Epithelial cell of proximal tubule (primary cell): ENCODE data around the gene PPP4R1. TPM values are rescaled to one million over a fixed set of nuclear protein-coding genes. Genes with fewer than 3 reads are reported as not detected.

Experiments
- DNase-seq: peaks from one replicate; pipeline ENCODE4 v3.0.0-alpha.2; 2011; ENCODE audit warnings: low read depth
- H3K4me3 ChIP-seq: 2 replicates; pipeline ENCODE4 v1.5.1; 2011; ENCODE audit warnings: low read depth, mild to moderate bottlenecking, low read length
- total RNA-seq: library from RNA; depleted of rRNA; stranded (reverse); fragments of >200 nt; gene quantifications from 2 replicates; pipeline ENCODE4 v1.2.3, GENCODE V29; 2015
- TF ChIP-seq, protein P1 (sequence below): conservative IDR thresholded peaks from 2 replicates; pipeline ENCODE4 v1.5.1; 2012; ENCODE audit warnings: low read depth, mild to moderate bottlenecking, low read length

The PPP4R1 gene
- total RNA-seq, 1 donor from 2014 or later = 82.0 TPM

DNA sequence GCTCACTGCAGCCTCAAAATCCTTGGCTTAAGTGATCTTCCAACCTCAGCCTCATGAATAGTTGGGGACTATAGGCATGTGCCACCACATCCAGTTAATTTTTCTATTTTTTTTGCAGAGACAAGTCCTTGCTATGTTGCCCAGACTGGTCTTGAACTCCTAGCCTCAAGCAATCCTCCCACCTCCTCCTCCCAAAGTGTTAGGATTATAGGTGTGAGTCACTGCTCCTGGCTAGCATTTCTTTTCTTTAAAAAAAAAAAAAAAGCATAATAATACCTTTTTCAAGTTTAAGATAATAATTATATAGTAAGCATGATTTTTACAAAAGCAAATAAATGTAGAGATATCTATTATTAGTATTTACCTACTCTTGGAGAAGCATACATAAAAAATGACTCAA is 36.1 kb downstream of the PPP4R1 start:
- TF ChIP-seq, protein P1, sequence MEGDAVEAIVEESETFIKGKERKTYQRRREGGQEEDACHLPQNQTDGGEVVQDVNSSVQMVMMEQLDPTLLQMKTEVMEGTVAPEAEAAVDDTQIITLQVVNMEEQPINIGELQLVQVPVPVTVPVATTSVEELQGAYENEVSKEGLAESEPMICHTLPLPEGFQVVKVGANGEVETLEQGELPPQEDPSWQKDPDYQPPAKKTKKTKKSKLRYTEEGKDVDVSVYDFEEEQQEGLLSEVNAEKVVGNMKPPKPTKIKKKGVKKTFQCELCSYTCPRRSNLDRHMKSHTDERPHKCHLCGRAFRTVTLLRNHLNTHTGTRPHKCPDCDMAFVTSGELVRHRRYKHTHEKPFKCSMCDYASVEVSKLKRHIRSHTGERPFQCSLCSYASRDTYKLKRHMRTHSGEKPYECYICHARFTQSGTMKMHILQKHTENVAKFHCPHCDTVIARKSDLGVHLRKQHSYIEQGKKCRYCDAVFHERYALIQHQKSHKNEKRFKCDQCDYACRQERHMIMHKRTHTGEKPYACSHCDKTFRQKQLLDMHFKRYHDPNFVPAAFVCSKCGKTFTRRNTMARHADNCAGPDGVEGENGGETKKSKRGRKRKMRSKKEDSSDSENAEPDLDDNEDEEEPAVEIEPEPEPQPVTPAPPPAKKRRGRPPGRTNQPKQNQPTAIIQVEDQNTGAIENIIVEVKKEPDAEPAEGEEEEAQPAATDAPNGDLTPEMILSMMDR = no peak
- no peak for DNase-seq
- no peak overlapping the region for H3K4me3 ChIP-seq

DNA sequence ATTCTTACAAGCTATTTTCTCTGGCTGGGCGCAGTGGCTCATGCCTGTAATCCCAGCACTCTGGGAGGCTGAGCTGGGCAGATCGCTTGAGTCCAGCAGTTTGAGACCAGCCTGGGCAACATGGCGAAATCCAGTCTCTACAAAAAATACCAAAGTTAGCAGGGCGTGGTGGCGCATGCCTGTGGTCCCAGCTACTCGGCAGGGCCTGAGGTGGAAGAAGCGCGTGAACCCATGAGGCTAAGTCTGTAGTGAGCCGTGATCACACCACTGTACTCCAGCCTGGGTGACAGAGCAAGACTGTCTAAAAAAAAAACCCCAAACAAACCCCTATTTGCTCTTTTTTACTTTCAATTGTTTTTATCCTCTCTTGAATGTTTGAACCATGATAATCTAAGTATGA is 37.0 kb downstream of the PPP4R1 start:
- DNase-seq = no peak
- TF ChIP-seq, protein P1 = no peak
- no peak overlapping the region for H3K4me3 ChIP-seq

- TF ChIP-seq, protein P1 = peak; percentile 92
- peak; percentile 83 for DNase-seq
- no peak overlapping the region for H3K4me3 ChIP-seq
Measured at GRCh38 chr18:9575558-9575957, 38.8 kb downstream of the PPP4R1 start.

GRCh38 chr18:9574473-9575115 is 39.8 kb downstream of the PPP4R1 start:
- no peak overlapping the region for H3K4me3 ChIP-seq
- TF ChIP-seq, protein P1 = no peak
- DNase-seq = no peak

GRCh38 chr18:9571546-9571945 is 42.8 kb downstream of the PPP4R1 start:
- H3K4me3 ChIP-seq = no peak overlapping the region
- TF ChIP-seq, protein P1 = no peak
- DNase-seq = no peak

- TF ChIP-seq, protein P1 = no peak
Measured at GRCh38 chr18:9570255-9570654, 44.1 kb downstream of the PPP4R1 start.

GRCh38 chr18:9569178-9569577 is 45.2 kb downstream of the PPP4R1 start:
- TF ChIP-seq, protein P1 = no peak
- no peak for DNase-seq

More at GRCh38 chr18:9570255-9570654, 44.1 kb downstream of the PPP4R1 start:
- DNase-seq = no peak
- no peak overlapping the region for H3K4me3 ChIP-seq

More at GRCh38 chr18:9569178-9569577, 45.2 kb downstream of the PPP4R1 start:
- no peak overlapping the region for H3K4me3 ChIP-seq
